ENCODE data around the gene OSBP2.

DNA sequence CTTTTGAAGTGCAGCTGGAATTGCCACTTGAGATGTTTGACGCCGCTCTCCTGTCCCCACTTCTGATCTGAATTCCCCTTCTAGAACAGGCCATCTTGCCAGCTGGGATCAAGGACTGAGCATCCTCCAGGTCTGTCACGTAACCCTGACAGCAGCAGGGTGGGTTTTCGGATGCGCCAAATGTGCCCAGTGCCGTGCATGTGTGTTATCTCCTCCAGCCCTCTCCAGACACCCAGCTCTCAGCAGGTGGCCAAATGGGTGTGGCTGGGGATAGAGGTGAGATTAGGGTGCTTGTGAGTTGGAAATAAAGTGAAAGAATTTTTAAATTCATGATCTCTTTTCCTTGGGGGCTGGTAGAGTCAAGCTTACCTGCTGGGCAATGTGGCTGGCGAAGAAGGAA lies 3.3 kb downstream of the OSBP2 start:
- TF ChIP-seq, protein P1, sequence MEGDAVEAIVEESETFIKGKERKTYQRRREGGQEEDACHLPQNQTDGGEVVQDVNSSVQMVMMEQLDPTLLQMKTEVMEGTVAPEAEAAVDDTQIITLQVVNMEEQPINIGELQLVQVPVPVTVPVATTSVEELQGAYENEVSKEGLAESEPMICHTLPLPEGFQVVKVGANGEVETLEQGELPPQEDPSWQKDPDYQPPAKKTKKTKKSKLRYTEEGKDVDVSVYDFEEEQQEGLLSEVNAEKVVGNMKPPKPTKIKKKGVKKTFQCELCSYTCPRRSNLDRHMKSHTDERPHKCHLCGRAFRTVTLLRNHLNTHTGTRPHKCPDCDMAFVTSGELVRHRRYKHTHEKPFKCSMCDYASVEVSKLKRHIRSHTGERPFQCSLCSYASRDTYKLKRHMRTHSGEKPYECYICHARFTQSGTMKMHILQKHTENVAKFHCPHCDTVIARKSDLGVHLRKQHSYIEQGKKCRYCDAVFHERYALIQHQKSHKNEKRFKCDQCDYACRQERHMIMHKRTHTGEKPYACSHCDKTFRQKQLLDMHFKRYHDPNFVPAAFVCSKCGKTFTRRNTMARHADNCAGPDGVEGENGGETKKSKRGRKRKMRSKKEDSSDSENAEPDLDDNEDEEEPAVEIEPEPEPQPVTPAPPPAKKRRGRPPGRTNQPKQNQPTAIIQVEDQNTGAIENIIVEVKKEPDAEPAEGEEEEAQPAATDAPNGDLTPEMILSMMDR (IDR thresholded peaks at IDR 0.05), result no peak
- no peak for TF ChIP-seq POLR2A (IDR thresholded peaks at IDR 0.05)
